Measurements from ENCODE around the gene FNDC3B.
A peak's percentile ranks its signal among the peaks of the same experiment; 100 is the strongest.

The FNDC3B gene

GRCh38 chr3:172052405-172052804 lies 13.0 kb downstream of the FNDC3B start:
- FAIRE-seq (no peak), DNase-seq (ENCODE audit: insufficient read length, low spot score) (no peak)
- TF ChIP-seq POLR2A (IDR thresholded peaks at IDR 0.05; ENCODE audit: low read depth, low read length): no peak

- no peak for FAIRE-seq
- TF ChIP-seq POLR2A (IDR thresholded peaks at IDR 0.05; ENCODE audit: low read depth, low read length): no peak
- no peak for DNase-seq (ENCODE audit: insufficient read length, low spot score)
Observed at GRCh38 chr3:172054115-172054764, 14.9 kb downstream of the FNDC3B start.

DNA sequence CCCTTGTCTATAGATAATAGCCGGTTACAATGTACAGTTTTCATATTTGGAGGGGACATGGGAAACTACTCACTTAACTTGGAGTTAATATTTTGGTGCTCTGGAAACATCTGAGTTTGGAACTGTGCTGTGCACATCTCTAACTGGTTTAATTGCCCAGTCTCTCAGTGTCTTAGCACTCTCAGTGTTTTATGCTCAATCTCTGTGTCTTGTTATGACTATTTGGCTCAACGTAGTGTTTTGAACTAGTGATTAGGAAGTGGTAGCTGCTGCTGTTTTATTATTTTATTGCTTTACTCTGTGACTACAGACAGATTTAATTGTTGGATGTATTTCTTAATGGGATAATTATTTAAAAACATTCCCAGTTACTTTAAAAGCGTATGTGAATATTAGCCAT lies 17.0 kb downstream of the FNDC3B start:
- DNase-seq (ENCODE audit: insufficient read length, low spot score): no peak
- peak; percentile 23 for FAIRE-seq
- TF ChIP-seq POLR2A (IDR thresholded peaks at IDR 0.05; ENCODE audit: low read depth, low read length): no peak

DNA sequence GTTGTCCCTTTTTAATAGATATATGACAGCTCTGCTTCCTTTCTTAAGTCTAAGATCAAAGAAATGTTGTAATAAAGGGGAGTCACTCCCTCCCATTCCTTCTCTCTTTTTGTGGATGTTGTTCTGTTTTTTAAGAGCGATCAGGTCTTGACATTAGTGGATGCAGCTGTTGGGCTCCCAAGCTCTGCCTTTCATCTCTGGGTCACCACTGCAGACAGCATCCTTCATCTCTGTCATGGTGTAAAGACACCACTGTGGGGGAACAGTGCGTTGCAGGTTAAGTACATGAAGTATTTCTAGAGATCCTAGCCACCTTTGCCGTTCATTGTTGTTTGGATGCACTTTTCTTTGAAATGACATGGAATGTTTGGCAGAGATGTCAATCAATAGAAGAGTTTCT lies 17.7 kb downstream of the FNDC3B start:
- no peak for TF ChIP-seq POLR2A (IDR thresholded peaks at IDR 0.05; ENCODE audit: low read depth, low read length)
- FAIRE-seq: no peak
- no peak for DNase-seq (ENCODE audit: insufficient read length, low spot score)

- no peak for TF ChIP-seq POLR2A (IDR thresholded peaks at IDR 0.05; ENCODE audit: low read depth, low read length)
- FAIRE-seq (peak; percentile 55), DNase-seq (ENCODE audit: insufficient read length, low spot score) (no peak)
Observed at GRCh38 chr3:172057624-172058327, 18.4 kb downstream of the FNDC3B start.

DNA sequence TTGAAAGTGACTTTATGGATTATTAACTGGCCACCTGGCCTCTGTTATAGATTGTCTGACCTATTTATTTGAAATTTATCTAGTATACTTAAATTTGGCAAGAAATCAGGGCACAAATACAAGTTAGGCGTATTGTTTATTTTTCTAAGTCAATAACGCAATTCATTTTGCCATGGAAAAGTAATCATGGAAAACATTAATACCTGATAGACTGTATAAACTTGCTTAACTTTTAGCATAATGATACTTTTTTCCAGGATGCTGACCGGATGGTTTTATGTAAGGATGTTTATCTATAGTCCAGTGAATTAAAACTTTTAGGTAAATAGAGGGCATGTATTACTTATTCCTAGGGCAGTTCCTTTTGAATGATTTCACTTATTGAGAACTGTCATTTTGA lies 20.2 kb downstream of the FNDC3B start:
- DNase-seq (ENCODE audit: insufficient read length, low spot score) (no peak), FAIRE-seq (peak; percentile 50)
- no peak for TF ChIP-seq POLR2A (IDR thresholded peaks at IDR 0.05; ENCODE audit: low read depth, low read length)

- FAIRE-seq (no peak), DNase-seq (ENCODE audit: insufficient read length, low spot score) (no peak)
- TF ChIP-seq POLR2A (IDR thresholded peaks at IDR 0.05; ENCODE audit: low read depth, low read length): no peak
Observed at GRCh38 chr3:172060234-172060633, 20.9 kb downstream of the FNDC3B start.

GRCh38 chr3:172061724-172062184 lies 22.4 kb downstream of the FNDC3B start:
- TF ChIP-seq POLR2A (IDR thresholded peaks at IDR 0.05; ENCODE audit: low read depth, low read length): no peak
- DNase-seq (ENCODE audit: insufficient read length, low spot score) (no peak), FAIRE-seq (no peak)

DNA sequence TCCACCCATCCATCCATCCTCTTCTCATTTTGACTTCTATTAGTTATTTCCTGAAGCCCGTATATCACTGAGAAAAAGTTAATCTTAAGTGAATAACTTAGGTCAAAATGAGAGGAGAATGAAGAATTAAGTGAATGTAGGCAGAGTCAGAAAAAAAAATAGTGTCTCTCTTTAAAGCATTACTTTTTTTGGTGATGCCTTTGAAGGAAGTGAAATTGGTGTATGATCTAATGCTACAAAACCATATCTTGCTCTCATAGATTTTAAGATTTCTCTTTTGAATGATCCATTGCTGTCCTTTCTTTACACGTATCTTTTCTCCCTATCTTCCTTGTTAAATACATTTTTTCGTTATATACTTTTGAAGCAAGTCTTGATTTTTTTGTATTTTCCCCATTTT lies 23.4 kb downstream of the FNDC3B start:
- TF ChIP-seq POLR2A (IDR thresholded peaks at IDR 0.05; ENCODE audit: low read depth, low read length): no peak
- FAIRE-seq: no peak
- no peak for DNase-seq (ENCODE audit: insufficient read length, low spot score)

DNA sequence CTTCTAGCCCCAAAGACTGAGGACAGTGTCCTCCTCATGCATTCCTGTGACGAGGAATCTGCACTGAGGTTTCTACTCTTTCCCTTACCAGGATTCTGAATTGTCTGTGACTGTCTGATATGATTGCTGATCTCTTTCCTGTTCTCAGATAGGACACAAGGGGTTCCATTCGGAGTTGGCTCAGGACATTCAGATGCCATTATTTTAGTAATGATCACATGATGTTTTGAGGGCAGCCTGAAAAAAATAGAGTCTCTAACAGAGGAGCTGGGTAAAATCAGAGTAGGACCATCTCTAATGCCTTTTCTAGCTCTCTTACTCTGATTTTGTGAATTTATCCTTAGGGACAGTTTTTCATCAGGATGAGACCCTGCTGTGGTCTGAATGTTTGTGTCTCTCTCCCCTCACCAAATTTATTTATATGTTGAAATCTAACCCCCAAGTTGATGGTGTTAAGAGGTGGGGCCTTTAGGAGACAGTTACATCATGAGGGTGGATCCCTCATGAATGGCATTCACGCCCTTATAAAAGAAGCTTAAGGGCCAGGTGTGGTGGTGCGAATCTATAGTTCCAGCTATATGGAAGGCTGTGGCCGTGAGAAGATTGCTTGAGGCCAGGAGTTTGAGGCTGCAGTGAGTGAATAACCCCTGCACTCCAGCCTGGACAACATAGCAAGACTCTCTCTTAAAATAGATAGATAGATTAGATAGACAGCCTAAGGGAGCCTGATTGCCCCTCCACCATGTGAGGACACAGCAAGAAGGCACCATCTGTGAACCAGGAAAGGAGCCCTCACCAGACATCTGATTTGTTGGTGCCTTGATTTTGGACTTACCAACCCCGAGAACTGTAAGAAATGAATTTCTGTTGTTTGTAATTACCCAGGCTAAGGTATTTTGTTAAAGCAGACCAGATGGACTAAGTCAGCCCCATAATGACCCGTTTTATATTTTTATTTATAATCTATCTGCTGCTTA lies 24.4 kb downstream of the FNDC3B start:
- TF ChIP-seq POLR2A (IDR thresholded peaks at IDR 0.05; ENCODE audit: low read depth, low read length): no peak
- FAIRE-seq: peak; percentile 20
- DNase-seq (ENCODE audit: insufficient read length, low spot score): no peak

DNA sequence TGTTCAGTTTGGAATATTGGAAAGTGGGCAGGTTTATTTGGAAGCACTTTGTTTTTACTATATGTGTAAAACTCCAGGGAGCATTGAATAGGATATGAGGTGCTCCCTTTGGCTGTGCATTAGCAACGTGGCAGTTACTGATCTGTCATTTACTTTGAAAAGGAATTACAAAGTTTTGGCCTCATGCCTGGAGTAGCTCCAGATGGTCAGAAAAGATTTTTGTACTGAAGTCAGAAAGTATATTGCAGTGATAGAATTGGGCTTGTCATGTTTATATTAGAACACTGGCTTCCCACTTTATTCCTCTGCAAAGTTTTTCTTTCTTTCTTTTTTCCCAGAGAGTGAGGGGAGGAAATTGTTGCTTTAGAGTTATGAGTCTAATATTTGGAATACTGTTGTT lies 26.1 kb downstream of the FNDC3B start:
- peak; percentile 6 for FAIRE-seq
- TF ChIP-seq POLR2A (IDR thresholded peaks at IDR 0.05; ENCODE audit: low read depth, low read length): no peak
- DNase-seq (ENCODE audit: insufficient read length, low spot score): no peak

GRCh38 chr3:172065967-172066762 lies 26.8 kb downstream of the FNDC3B start:
- no peak for DNase-seq (ENCODE audit: insufficient read length, low spot score)
- TF ChIP-seq POLR2A (IDR thresholded peaks at IDR 0.05; ENCODE audit: low read depth, low read length): no peak
- FAIRE-seq: no peak

Data from H54 (cell line).